DOHH2 (cell line): ENCODE data around the gene ATP13A2.

Source experiments
- H3F3A ChIP-seq: fragments of 200-600 bp; sonication (generic), shearing (Covaris generic); 2 replicates; pipeline ENCODE4 v1.6.0; 2016; ENCODE audit warnings: antibody characterized with exemption, mild to moderate bottlenecking; ENCODE audit not compliant: control insufficient read depth, insufficient read depth
- H3K27ac ChIP-seq: fragments of 200-600 bp; sonication (generic); 2 replicates; pipeline ENCODE4 v1.5.1; 2014; ENCODE audit warnings: low read depth, mild to moderate bottlenecking, low read length, moderate library complexity
- H3K27me3 ChIP-seq: fragments of 200-600 bp; sonication (generic); 2 replicates; pipeline ENCODE4 v1.6.1; 2014; ENCODE audit warnings: mild to moderate bottlenecking, low read length, mixed read lengths; ENCODE audit not compliant: control insufficient read depth
- H3K36me3 ChIP-seq: fragments of 200-600 bp; sonication (generic); 2 replicates; pipeline ENCODE4 v1.6.1; 2014; ENCODE audit warnings: mild to moderate bottlenecking, low read length, moderate library complexity, mixed read lengths; ENCODE audit not compliant: control insufficient read depth
- H3K4me1 ChIP-seq: fragments of 200-600 bp; sonication (generic); 2 replicates; pipeline ENCODE4 v1.6.1; 2014; ENCODE audit warnings: mild to moderate bottlenecking, low read length, mixed read lengths; ENCODE audit not compliant: control insufficient read depth
- H3K4me2 ChIP-seq: fragments of 200-600 bp; sonication (generic); 2 replicates; pipeline ENCODE4 v1.6.0; 2014; ENCODE audit warnings: mild to moderate bottlenecking, low read length, moderate library complexity
- H3K4me3 ChIP-seq: fragments of 200-600 bp; sonication (generic); 2 replicates; pipeline ENCODE4 v1.5.1; 2014; ENCODE audit warnings: mild to moderate bottlenecking, low read length, mixed read lengths
- H3K79me2 ChIP-seq: fragments of 200-600 bp; sonication (generic); 2 replicates; pipeline ENCODE4 v1.6.1; 2014; ENCODE audit warnings: mild to moderate bottlenecking, low read length, mixed read lengths; ENCODE audit not compliant: control insufficient read depth
- H3K9me2 ChIP-seq: fragments of 200-600 bp; sonication (generic); replicated peaks from 2 replicates; pipeline ENCODE4 v1.6.1; 2014; ENCODE audit warnings: mild to moderate bottlenecking, low read length, mixed read lengths; ENCODE audit not compliant: control insufficient read depth
- H3K9me3 ChIP-seq: fragments of 200-600 bp; sonication (generic); 2 replicates; pipeline ENCODE4 v1.6.1; 2014; ENCODE audit warnings: antibody characterized with exemption, low read length, mixed read lengths; ENCODE audit not compliant: control insufficient read depth, insufficient read depth
- H4K20me1 ChIP-seq: fragments of 200-600 bp; sonication (generic); 2 replicates; pipeline ENCODE4 v1.6.0; 2014; ENCODE audit warnings: low read depth, mild to moderate bottlenecking, antibody characterized with exemption, low read length, moderate library complexity; ENCODE audit not compliant: control insufficient read depth, insufficient read depth
- CTCF ChIP-seq: fragments of 200-600 bp; sonication (generic); IDR thresholded peaks from one replicate; pipeline ENCODE4 v1.5.1; 2014; ENCODE audit warnings: antibody characterized with exemption, mild to moderate bottlenecking, low read depth, low read length; ENCODE audit not compliant: poor library complexity, severe bottlenecking
- EZH2phosphoT487 ChIP-seq: fragments of 200-600 bp; sonication (generic); IDR thresholded peaks from 2 replicates; pipeline ENCODE4 v1.6.1; 2017; ENCODE audit warnings: borderline replicate concordance, mild to moderate bottlenecking, antibody characterized with exemption, low read length, moderate library complexity, mixed read lengths

The ATP13A2 gene

DNA sequence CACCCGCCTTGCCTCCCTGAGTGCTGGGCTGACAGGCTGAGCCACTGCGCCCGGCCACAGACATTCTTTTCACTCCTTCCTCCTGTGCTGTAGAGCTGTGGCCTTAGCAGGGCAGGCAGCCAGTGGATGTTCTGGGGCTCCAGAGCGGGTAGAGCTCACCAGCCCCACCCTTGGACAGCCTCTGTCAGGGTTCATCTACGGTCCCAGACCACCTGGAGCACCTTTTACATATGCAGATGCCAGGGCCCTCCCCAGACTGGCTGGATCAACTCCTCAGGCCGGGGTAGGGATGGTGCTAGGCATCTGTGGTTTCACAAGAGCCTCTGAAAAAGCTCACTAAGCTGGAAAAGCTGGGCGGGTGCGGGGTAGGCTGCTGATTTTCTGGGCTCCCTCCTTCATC is 4.6 kb downstream of the ATP13A2 start:
- TF ChIP-seq EZH2phosphoT487 (no peak), CTCF (no peak)
- Histone ChIP-seq H3K27ac (no peak overlapping the region), H3K79me2 (no peaks in the 10 kb centered on the region), H3K27me3 (no peaks in the 10 kb centered on the region), H3K36me3 (peaks cover 6% of the 10 kb centered on the region; the same call in 1 of the 2 replicates), H3K4me2 (no peak overlapping the region), H3F3A (no peaks in the 10 kb centered on the region), H3K4me3 (no peak overlapping the region), H4K20me1 (peaks cover 8% of the 10 kb centered on the region; the same call in 1 of the 2 replicates), H3K9me2 (no peaks in the 10 kb centered on the region), H3K4me1 (peaks cover 23% of the 10 kb centered on the region), H3K9me3 (no peaks in the 10 kb centered on the region)

DNA sequence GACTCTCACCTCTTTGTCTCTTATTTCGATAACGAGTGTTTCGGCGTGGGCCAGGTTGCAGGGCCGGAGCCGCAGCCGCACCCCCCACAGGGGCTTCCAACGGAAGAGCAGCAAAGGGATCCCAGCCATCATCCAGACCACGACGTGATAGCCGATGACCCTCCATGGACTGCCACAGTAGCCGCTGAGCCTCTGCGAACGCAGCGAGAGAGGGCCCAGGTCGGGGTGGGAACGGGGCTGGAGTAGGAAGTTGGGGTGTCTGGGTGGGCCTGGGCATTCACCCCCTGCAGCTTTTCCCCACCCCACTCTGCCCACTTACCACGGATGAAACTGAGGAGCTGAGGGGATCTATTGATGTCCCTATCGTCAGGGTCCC is 6.4 kb downstream of the ATP13A2 start:
- H4K20me1 ChIP-seq: no peaks in the 10 kb centered on the region
- H3K4me3 ChIP-seq: no peak overlapping the region
- peaks cover 6% of the 10 kb centered on the region; the same call in 1 of the 2 replicates for H3K36me3 ChIP-seq
- H3K4me2 ChIP-seq: no peak overlapping the region
- TF ChIP-seq CTCF: no peak
- no peak for TF ChIP-seq EZH2phosphoT487
- H3K79me2 ChIP-seq: no peaks in the 10 kb centered on the region
- H3K27ac ChIP-seq: no peak overlapping the region
- no peaks in the 10 kb centered on the region for H3F3A ChIP-seq
- peaks cover 11% of the 10 kb centered on the region for H3K4me1 ChIP-seq
- H3K9me2 ChIP-seq: no peaks in the 10 kb centered on the region
- no peaks in the 10 kb centered on the region for H3K9me3 ChIP-seq
- no peaks in the 10 kb centered on the region for H3K27me3 ChIP-seq

DNA sequence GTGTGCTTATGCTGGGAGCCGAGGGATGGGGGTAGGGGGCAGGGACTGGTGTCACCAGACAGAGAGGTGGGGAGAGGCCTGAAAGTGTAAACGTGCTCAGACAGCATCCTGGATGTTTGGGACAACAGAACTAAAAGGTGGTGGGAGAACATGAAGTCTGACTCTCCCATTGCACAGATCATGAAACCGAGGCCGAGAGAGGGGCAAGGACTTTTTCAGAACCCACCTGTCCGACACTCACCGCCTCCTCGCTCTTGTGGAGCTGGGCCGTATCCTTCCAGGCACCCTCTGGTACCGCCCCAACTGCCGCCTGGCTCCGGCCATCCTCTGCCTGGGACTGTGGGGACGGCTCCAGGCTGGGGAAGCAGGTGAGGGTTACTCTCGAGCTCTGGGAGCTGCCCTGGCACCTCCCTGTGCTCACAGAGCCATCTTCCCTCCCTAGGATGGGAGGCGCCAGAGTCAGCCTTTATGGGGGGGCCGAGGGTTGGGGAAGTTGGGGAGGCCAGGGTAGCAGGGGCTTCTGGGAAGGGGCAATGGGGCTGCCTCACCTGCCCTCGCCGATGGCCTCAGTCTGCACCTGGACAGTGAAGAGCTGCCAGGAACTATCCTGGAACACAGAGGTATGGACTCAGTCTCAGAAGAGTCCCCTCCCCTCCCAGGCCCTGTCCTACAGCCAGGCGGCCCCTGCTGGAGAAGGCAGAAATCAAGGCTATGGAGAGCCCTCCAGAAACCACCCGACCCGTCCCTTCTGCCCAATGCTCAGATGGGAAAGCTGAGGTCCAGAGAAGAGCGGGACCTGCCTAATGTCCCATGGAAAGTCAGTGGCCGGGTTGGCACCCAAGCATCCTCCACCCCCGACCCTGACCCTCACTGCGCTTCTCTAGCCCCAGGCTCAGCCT is 7.0 kb downstream of the ATP13A2 start:
- no peak overlapping the region for H3K27ac ChIP-seq
- H4K20me1 ChIP-seq: no peaks in the 10 kb centered on the region
- H3K4me2 ChIP-seq: no peak overlapping the region

More for the DNA sequence above, 7.0 kb downstream of the ATP13A2 start:
- no peaks in the 10 kb centered on the region for H3K27me3 ChIP-seq
- no peak for TF ChIP-seq EZH2phosphoT487
- no peak for TF ChIP-seq CTCF
- H3F3A ChIP-seq: no peaks in the 10 kb centered on the region
- no peaks in the 10 kb centered on the region for H3K79me2 ChIP-seq
- H3K9me2 ChIP-seq: no peaks in the 10 kb centered on the region
- H3K36me3 ChIP-seq: peaks cover 6% of the 10 kb centered on the region; the same call in 1 of the 2 replicates
- H3K9me3 ChIP-seq: no peaks in the 10 kb centered on the region
- H3K4me3 ChIP-seq: no peak overlapping the region
- H3K4me1 ChIP-seq: peaks cover 4% of the 10 kb centered on the region
